DMS153 treated with DMSO at 0.1 percent for 48 hours (cell line): ENCODE results near the gene TNS4.

ENCODE experiments used
- DNase-seq: peaks from one replicate; lab custom pipeline; 2025; ENCODE audit not compliant: unreplicated experiment; lab: John Stamatoyannopoulos, UW

TNS4 gene

GRCh38 chr17:40495140-40495539 is 6.3 kb downstream of the TNS4 start:
- DNase-seq: no peak

DNA sequence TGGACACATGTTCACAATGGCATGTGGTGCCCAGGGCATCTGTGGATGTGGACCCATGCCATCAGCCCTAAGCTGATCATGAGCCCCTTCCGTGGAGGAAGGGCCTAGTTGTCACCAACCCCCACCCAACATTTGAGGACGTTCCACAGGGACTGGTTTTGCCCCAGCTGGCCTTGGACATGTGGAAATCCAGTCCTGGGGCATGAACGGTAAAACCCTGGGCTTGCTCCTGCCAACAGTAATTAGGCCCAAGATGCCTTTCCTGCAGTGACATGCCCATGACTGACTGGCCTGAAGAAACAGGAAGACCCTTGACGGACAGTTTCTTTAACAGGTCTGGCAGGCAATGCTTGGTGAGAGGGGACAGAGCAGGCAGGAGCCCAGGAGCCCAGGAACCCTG is 7.7 kb downstream of the TNS4 start:
- DNase-seq: no peak

DNA sequence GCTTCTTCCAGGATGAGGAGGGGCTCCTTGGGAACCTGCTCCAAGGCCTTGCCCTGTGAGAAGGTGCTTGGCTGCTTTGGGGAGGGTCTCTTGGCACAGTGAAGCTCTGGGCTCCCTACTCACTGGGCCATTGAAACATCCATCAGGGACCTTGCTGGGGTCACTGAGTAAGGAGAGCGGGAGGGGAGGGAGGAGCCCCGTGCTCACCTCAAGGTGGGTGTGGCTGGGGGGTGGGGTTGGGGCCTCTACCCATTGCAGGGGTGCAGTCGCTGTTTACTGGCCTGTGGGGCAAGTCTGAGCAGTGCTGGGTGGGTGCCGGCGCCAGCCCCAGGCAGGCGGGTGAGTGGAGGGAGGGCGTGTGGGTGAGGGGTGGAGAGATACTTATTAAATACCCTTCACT is 9.9 kb downstream of the TNS4 start:
- no peak for DNase-seq

DNA sequence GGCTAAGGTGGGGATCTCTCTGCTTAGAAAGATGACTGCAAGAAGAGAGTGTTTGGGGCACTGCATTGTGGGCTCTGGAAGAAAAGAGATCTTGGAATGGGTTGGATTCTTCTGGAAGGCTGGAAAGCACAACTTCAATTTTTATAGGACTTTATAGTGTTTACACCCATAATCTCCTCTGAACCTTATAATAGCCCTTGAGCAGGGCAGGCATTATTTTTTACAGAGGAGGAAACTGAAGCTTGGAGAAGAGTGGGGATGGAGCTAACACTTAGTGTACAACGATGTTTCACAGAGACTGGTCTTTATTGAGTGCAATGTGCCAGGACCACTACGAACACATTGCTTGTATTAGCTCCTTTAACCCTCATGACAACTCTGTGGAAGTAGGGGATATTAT is 10.4 kb downstream of the TNS4 start:
- DNase-seq: no peak

DNA sequence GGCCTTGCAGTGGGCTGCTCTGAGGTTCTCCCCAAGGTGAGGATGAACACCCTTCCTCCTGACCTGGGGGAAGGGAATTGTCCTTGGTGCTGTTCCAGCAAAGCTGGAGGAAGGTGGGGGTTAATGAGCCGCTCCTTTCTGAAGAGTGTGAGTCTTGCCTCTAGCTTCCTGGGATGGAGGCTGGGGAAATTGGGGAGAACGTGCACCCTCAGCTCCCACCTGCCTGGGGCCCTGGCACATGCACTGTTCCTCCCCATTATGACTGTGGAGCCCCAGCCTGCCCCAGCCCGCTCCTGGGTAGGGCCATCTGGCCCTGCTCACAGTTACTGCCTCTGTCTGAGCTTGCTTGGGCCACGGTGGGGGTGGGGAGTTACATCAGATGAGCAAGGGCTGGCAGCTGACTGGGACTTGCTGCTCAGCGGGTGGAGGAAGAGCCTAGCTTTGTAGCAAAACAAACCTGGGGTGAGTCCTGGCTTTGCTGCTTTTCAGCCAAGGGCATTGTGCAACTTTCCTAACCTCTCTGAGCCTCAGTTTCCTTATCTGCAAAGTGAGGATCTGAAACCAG is 11.1 kb downstream of the TNS4 start:
- DNase-seq: peak; percentile 53

- DNase-seq: no peak
Measured at GRCh38 chr17:40487371-40488020, 13.9 kb downstream of the TNS4 start.

- no peak for DNase-seq
Measured at GRCh38 chr17:40486522-40487370, 14.7 kb downstream of the TNS4 start.

DNA sequence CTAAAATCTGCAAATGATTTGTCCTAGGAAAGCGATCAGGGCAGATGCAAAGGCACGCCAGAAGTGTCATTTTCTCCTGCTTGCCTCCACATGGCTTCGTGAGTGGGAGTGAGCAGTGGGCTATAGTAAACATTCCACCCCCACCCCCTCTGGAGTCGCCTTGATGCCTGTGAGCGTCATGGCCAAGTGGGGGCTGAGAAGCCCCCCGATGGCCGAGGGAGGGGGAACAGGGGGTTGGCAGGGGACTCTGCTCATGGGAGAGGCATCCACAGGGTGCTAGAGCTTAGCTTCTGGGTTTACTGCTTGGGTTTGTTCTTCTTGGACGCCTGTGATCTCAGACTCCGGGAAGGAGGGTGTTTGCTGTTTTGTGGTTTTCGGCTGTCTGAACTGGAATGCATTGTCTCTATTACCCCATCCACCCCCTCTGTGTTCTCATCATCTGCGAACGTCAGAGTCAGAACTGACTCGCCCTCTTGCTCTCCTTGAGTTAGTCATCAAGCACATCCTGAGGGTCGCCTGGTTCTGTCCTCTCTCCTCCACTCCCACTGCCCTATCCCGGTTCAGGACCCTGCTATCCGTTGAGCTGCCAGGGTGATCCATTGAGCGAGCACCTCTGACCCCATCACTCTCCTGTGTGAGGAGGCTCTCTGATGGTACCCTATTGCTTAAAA is 15.4 kb downstream of the TNS4 start:
- no peak for DNase-seq

GRCh38 chr17:40484973-40485530 is 16.4 kb downstream of the TNS4 start:
- no peak for DNase-seq

DNA sequence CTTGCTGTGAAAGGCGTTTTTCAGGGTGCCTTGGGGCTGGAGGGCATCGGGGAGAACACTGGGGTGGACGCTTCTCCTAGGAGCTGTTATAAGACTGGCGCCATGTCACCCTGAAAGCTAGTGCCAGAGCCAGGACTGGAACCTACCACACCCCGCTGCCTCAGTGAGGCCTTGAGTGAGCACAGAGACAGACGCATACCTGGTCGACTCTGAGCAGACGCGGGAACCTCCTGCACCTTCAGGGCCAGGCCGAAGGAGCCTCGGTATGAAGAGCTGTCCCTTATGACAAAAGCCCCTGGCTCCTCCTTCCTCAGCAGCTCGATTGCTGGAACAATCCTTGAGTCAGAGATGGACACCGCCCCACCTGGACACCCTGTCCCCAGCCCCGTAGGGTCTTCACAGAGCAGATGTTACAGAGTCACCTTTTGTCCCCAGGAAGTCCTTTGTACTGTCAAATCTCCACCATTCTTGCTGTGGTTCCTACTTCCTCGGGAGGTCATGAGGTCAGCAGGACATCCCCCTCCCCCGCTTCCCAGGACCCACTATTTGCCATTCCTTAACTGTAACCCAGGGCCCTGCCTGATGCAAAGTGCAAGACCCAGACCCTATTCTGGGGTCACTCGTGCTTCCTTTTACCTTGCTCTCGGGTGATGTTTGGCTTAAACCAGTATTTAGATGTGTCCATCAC is 17.0 kb downstream of the TNS4 start:
- no peak for DNase-seq

DNA sequence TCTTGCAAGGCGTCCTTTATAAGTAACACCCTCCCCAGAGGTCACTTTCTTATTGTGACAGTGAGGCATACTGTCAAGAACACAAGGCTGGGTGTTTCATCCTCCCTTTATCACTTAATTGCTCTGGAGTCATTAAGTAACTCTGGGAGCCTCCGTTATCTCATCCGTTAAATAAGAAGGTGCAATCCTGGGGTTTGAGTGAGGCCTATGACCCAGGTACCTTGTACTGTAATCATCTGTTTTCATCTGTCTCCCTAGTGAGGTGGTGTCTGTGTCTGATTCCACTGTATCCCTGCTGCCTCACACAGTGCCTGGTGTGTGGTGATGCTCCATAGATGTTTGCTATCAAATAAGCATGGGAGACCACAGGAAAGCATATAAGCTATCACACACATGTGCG is 17.7 kb downstream of the TNS4 start:
- no peak for DNase-seq

DNA sequence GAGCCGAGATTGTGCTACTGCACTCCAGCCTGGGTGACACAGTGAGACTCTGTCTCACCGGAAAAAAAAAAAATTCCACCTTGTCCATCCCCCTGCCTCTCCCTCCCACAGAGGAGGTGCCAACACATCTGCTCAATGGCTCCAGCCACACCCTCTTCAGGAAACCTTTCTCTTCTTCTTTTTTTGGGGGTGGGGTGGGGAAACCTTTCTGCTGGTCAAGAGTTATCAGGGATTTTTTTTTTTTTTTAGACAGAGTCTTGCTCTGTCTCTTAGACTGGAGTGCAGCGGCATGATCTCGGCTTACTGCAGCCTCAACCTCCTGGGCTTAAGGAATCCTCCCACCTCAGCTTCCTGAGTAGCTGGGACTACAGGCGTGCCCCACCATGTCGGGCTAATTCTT is 18.7 kb downstream of the TNS4 start:
- DNase-seq: no peak

DNA sequence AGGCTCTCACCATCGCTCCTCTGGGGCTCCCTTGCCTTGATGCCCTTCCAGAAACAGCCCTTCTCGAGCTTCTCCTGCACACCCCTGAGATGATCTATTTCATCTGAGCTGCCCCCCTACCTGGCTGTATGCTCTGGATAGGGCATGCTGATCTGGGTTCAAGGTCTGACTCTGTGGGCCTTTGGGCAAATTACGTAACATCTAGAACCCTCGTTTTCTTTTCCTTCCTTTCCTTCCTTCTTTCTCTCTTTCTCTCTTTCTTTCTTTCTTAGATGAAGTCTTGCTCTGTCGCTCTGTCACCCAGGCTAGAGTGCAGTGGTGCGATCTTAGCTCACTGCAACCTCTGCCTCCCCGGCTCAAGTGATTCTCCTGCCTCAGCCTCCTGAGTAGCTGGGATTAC is 20.3 kb downstream of the TNS4 start:
- DNase-seq: no peak

DNA sequence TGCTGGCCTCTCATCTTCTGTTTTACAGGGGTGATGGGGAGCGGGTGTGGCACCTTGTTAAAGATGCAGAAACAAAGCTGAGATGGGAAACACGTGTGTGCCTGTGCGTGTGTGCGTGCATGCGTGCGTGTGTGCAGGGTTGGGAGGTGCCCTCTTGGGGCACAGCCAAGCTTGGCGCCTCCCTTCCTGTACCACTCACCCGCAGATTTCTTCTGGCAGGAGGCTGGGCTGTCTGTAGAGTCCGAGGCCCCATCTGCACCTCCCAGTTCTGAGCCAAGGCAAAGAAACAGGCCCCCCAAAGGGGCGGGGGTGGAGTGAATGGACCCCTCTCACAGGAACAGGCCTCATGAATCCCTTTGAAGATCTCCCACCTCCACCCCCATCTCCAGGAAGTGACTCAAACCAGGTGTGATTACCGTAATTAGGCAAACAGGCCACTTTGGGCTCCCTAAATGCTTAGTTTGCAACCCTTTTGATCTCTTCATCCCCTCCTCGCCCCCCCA is 20.9 kb downstream of the TNS4 start:
- peak; percentile 8 for DNase-seq

GRCh38 chr17:40479754-40480480 is 21.5 kb downstream of the TNS4 start:
- no peak for DNase-seq

DNA sequence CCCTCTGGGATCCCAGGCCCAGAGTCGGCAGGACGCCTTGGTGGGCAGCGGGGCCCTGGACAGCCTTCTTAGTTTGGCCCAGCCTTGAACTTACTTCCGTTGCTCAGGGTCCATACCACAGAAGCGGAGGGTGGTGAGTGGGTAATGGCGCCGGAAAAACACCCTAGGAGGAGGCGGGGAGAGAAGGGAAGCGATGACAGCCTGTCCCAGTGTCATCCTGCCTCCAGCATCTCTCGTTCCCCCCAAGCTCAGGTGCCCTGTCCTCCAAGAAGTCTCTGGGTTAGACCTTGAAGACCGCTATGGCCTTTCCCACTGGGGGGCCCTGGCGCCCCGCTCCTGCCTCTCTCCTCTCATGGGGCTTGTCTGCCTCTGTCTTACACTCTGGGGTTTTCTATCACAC is 22.9 kb downstream of the TNS4 start:
- no peak for DNase-seq

GRCh38 chr17:40477796-40478195 is 23.6 kb downstream of the TNS4 start:
- no peak for DNase-seq

GRCh38 chr17:40475234-40475908 is 26.1 kb downstream of the TNS4 start:
- DNase-seq: no peak

DNA sequence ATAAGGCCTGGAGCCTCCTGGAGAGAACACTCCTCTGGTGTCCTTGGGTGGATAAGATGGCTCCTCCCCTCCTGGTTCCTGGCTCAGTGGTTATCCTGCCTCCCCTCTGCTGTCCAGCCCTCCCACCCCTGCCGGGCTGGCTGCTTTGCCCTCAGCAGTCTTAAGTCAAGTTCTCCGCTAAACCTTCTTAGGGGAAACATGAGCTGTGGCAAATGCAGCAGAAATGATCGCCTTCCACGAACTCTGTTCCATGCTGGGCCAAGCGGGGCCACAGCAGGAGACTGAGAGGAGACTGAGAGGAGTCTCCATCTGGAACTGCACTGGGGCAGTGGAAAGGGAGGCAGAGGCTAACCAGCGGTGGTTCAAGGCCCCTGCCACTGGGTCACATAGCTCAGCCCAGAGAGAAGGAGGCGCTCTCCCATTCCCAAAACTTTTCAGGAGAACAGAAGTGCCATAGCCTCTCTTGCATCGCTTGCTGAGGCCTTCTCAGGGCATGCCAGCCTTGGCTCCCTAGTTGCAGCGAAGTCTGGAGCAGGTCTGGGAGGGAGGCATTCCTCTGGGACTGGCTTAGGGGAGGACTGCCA is 26.9 kb downstream of the TNS4 start:
- no peak for DNase-seq
